ENCODE data around the gene STING1. TPM values are rescaled to one million over a fixed set of nuclear protein-coding genes. Genes with fewer than 3 reads are reported as not detected.
A peak's percentile ranks its signal among the peaks of the same experiment; 100 is the strongest.

Gene STING1
- total and polyA plus RNA-seq, 10 of the 15 experiments (the other 5 are each of a cell fraction or from before 2014, with no cell fraction given), result 10.1 to 56.1 (median 41.0) TPM

GRCh38 chr5:139439013-139439903 is 43.3 kb downstream of the STING1 start, which contains the start of gene DNAJC18 (continued):
- TF ChIP-seq, protein P1, sequence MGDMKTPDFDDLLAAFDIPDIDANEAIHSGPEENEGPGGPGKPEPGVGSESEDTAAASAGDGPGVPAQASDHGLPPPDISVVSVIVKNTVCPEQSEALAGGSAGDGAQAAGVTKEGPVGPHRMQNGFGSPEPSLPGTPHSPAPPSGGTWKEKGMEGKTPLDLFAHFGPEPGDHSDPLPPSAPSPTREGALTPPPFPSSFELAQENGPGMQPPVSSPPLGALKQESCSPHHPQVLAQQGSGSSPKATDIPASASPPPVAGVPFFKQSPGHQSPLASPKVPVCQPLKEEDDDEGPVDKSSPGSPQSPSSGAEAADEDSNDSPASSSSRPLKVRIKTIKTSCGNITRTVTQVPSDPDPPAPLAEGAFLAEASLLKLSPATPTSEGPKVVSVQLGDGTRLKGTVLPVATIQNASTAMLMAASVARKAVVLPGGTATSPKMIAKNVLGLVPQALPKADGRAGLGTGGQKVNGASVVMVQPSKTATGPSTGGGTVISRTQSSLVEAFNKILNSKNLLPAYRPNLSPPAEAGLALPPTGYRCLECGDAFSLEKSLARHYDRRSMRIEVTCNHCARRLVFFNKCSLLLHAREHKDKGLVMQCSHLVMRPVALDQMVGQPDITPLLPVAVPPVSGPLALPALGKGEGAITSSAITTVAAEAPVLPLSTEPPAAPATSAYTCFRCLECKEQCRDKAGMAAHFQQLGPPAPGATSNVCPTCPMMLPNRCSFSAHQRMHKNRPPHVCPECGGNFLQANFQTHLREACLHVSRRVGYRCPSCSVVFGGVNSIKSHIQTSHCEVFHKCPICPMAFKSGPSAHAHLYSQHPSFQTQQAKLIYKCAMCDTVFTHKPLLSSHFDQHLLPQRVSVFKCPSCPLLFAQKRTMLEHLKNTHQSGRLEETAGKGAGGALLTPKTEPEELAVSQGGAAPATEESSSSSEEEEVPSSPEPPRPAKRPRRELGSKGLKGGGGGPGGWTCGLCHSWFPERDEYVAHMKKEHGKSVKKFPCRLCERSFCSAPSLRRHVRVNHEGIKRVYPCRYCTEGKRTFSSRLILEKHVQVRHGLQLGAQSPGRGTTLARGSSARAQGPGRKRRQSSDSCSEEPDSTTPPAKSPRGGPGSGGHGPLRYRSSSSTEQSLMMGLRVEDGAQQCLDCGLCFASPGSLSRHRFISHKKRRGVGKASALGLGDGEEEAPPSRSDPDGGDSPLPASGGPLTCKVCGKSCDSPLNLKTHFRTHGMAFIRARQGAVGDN (IDR thresholded peaks at IDR 0.05), result peak; percentile 61
- peak; percentile 77; the same call in 1 of the 2 replicates for TF ChIP-seq PML (IDR thresholded peaks at IDR 0.05; ENCODE audit: low read length)
- TF ChIP-seq NR2F1 (conservative IDR thresholded peaks at IDR 0.05), result peak; percentile 42; the same call in 1 of the 2 replicates
- peak in 1 of 2 experiments; percentile 71; a peak in 2 of 3 replicates for TF ChIP-seq EGR1 (IDR thresholded peaks at IDR 0.05; ENCODE audit: borderline replicate concordance in 1 of 2, low read depth in 2 of 2, low read length in 2 of 2)
- TF ChIP-seq, protein P2, sequence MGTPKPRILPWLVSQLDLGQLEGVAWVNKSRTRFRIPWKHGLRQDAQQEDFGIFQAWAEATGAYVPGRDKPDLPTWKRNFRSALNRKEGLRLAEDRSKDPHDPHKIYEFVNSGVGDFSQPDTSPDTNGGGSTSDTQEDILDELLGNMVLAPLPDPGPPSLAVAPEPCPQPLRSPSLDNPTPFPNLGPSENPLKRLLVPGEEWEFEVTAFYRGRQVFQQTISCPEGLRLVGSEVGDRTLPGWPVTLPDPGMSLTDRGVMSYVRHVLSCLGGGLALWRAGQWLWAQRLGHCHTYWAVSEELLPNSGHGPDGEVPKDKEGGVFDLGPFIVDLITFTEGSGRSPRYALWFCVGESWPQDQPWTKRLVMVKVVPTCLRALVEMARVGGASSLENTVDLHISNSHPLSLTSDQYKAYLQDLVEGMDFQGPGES (IDR thresholded peaks at IDR 0.05), result peak; percentile 23; the same call in 1 of the 2 replicates
- TF ChIP-seq IKZF1 (conservative IDR thresholded peaks at IDR 0.05), result peak; percentile 91
- peak; percentile 74; the same call in 1 of the 2 replicates for TF ChIP-seq POLR2AphosphoS5 (IDR thresholded peaks at IDR 0.05; ENCODE audit: low read length)
- TF ChIP-seq ETV6 (conservative IDR thresholded peaks at IDR 0.05 in 1 of 2, IDR thresholded peaks at IDR 0.05 in 1 of 2; ENCODE audit: borderline replicate concordance in 1 of 2, low read depth in 1 of 2), result no peak
- TF ChIP-seq, protein P3, sequence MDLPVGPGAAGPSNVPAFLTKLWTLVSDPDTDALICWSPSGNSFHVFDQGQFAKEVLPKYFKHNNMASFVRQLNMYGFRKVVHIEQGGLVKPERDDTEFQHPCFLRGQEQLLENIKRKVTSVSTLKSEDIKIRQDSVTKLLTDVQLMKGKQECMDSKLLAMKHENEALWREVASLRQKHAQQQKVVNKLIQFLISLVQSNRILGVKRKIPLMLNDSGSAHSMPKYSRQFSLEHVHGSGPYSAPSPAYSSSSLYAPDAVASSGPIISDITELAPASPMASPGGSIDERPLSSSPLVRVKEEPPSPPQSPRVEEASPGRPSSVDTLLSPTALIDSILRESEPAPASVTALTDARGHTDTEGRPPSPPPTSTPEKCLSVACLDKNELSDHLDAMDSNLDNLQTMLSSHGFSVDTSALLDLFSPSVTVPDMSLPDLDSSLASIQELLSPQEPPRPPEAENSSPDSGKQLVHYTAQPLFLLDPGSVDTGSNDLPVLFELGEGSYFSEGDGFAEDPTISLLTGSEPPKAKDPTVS (IDR thresholded peaks at IDR 0.05; ENCODE audit: low read depth, low read length), result no peak
- TF ChIP-seq HCFC1 (IDR thresholded peaks at IDR 0.05; ENCODE audit: low read length), result peak; percentile 92
- TF ChIP-seq LARP7 (IDR thresholded peaks at IDR 0.05), result peak; percentile 51
- no peak for TF ChIP-seq POLR2AphosphoS2 (IDR thresholded peaks at IDR 0.05; ENCODE audit: low read depth, low read length)
- TF ChIP-seq KAT2A (conservative IDR thresholded peaks at IDR 0.05; ENCODE audit: control insufficient read depth, low read depth, low read length), result no peak
- 0 out of 2 replicates have a peak, but pooled peaks have one; percentile 41 for TF ChIP-seq MEF2A (IDR thresholded peaks at IDR 0.05; ENCODE audit: insufficient read depth, low read depth, low read length)

Measured in GM12878 (cell line).